ENCODE measurements around the gene RXFP2. TPM values are rescaled to one million over a fixed set of nuclear protein-coding genes. Genes with fewer than 3 reads are reported as not detected.

RXFP2 gene
- total RNA-seq, 1 experiment from 2014 or later = not detected

GRCh38 chr13:31731921-31732320 is 7.4 kb upstream of the RXFP2 start:
- CTCF ChIA-PET = no interaction called here
- H3K36me3 Mint-ChIP-seq (ENCODE audit: insufficient read depth, unreplicated experiment) = no peaks in the 10 kb centered on the region
- intact Hi-C loops (cut with micrococcal nuclease; ENCODE audit: unreplicated experiment) = no loop called here
- Histone ChIP-seq H3K4me1 (no peaks in the 10 kb centered on the region), H3K36me3 (ENCODE audit: control insufficient read depth, insufficient read depth, low read length) (no peaks in the 10 kb centered on the region), H3K4me3 (ENCODE audit: low read depth, low read length) (no peak overlapping the region), H3K27me3 (replicated peaks; ENCODE audit: control insufficient read depth, insufficient read depth, low read length) (no peaks in the 10 kb centered on the region), H3K9me3 (no peaks in the 10 kb centered on the region)
- no TSS peak for BruUV-seq (replicated peaks)
- H3K4me1 Mint-ChIP-seq (ENCODE audit: low read depth, unreplicated experiment) = no peaks in the 10 kb centered on the region
- DNase-seq = no peak
- POLR2A ChIA-PET = no interaction called here
- TF ChIP-seq CTCF (IDR thresholded peaks at IDR 0.05; ENCODE audit: insufficient read depth in 1 of 2, low read depth in 1 of 2, low read length in 1 of 2, severe bottlenecking in 1 of 2, unreplicated experiment in 1 of 2) = peak in 1 of 2 experiments; percentile 5
- H3K4me3 Mint-ChIP-seq (ENCODE audit: unreplicated experiment) = no peak overlapping the region
- no peaks in the 10 kb centered on the region for H3K9me3 Mint-ChIP-seq (ENCODE audit: unreplicated experiment)
- H3K27ac Mint-ChIP-seq (ENCODE audit: unreplicated experiment) = no peak overlapping the region
- H3K27me3 Mint-ChIP-seq (ENCODE audit: insufficient read depth, unreplicated experiment) = peaks cover 14% of the 10 kb centered on the region

- Mint-ChIP-seq H3K9me3 (ENCODE audit: unreplicated experiment) (no peaks in the 10 kb centered on the region), H3K4me3 (ENCODE audit: unreplicated experiment) (no peak overlapping the region), H3K4me1 (ENCODE audit: low read depth, unreplicated experiment) (no peaks in the 10 kb centered on the region), H3K27me3 (ENCODE audit: insufficient read depth, unreplicated experiment) (peaks cover 11% of the 10 kb centered on the region), H3K36me3 (ENCODE audit: insufficient read depth, unreplicated experiment) (no peaks in the 10 kb centered on the region), H3K27ac (ENCODE audit: unreplicated experiment) (no peak overlapping the region)
- Histone ChIP-seq H3K9me3 (no peaks in the 10 kb centered on the region), H3K4me1 (no peaks in the 10 kb centered on the region), H3K36me3 (ENCODE audit: control insufficient read depth, insufficient read depth, low read length) (no peaks in the 10 kb centered on the region), H3K4me3 (ENCODE audit: low read depth, low read length) (no peak overlapping the region), H3K27me3 (replicated peaks; ENCODE audit: control insufficient read depth, insufficient read depth, low read length) (no peaks in the 10 kb centered on the region)
- no peak for TF ChIP-seq CTCF (IDR thresholded peaks at IDR 0.05; ENCODE audit: insufficient read depth in 1 of 2, low read depth in 1 of 2, low read length in 1 of 2, severe bottlenecking in 1 of 2, unreplicated experiment in 1 of 2)
- CTCF ChIA-PET = no interaction called here
- intact Hi-C loops (cut with micrococcal nuclease; ENCODE audit: unreplicated experiment) = no loop called here
- POLR2A ChIA-PET = no interaction called here
- DNase-seq = no peak
- BruUV-seq (replicated peaks) = no TSS peak
Observed at GRCh38 chr13:31733066-31733465, 6.3 kb upstream of the RXFP2 start.

GRCh38 chr13:31733647-31734046 is 5.7 kb upstream of the RXFP2 start:
- H3K27ac Mint-ChIP-seq (ENCODE audit: unreplicated experiment) = no peak overlapping the region
- peaks cover 11% of the 10 kb centered on the region for H3K27me3 Mint-ChIP-seq (ENCODE audit: insufficient read depth, unreplicated experiment)

More at GRCh38 chr13:31733647-31734046, 5.7 kb upstream of the RXFP2 start:
- CTCF ChIA-PET = no interaction called here
- Histone ChIP-seq H3K9me3 (no peaks in the 10 kb centered on the region), H3K4me1 (no peaks in the 10 kb centered on the region), H3K4me3 (ENCODE audit: low read depth, low read length) (no peak overlapping the region), H3K27me3 (replicated peaks; ENCODE audit: control insufficient read depth, insufficient read depth, low read length) (no peaks in the 10 kb centered on the region), H3K36me3 (ENCODE audit: control insufficient read depth, insufficient read depth, low read length) (no peaks in the 10 kb centered on the region)
- intact Hi-C loops (cut with micrococcal nuclease; ENCODE audit: unreplicated experiment) = no loop called here
- TF ChIP-seq CTCF (IDR thresholded peaks at IDR 0.05; ENCODE audit: insufficient read depth in 1 of 2, low read depth in 1 of 2, low read length in 1 of 2, severe bottlenecking in 1 of 2, unreplicated experiment in 1 of 2) = no peak
- Mint-ChIP-seq H3K4me3 (ENCODE audit: unreplicated experiment) (no peak overlapping the region), H3K36me3 (ENCODE audit: insufficient read depth, unreplicated experiment) (no peaks in the 10 kb centered on the region), H3K4me1 (ENCODE audit: low read depth, unreplicated experiment) (no peaks in the 10 kb centered on the region), H3K9me3 (ENCODE audit: unreplicated experiment) (no peaks in the 10 kb centered on the region)
- POLR2A ChIA-PET = no interaction called here
- DNase-seq = no peak
- no TSS peak for BruUV-seq (replicated peaks)

Data from Caco-2 (cell line).